Mucosa of stomach (tissue), 1 donor: ENCODE data around the gene PCDHGA12.
A peak's percentile ranks its signal among the peaks of the same experiment; 100 is the strongest.
"Not testable (repeated sequence)": the region's sequence is repeated elsewhere in the genome, so short reads cannot be mapped to it uniquely, and the experiment has no call there.

ENCODE experiments used
- H3K27me3 ChIP-seq: one replicate; pipeline ENCODE4 v1.7.0; 2013; ENCODE audit warnings: mild to moderate bottlenecking, low read length; ENCODE audit not compliant: control insufficient read depth, insufficient read depth
- H3K36me3 ChIP-seq: one replicate; pipeline ENCODE4 v1.7.0; 2013; ENCODE audit warnings: low read length; ENCODE audit not compliant: control insufficient read depth, insufficient read depth
- H3K4me1 ChIP-seq: one replicate; pipeline ENCODE4 v1.7.0; 2013; ENCODE audit warnings: mild to moderate bottlenecking, low read length; ENCODE audit not compliant: control insufficient read depth, insufficient read depth
- H3K4me3 ChIP-seq: one replicate; pipeline ENCODE4 v1.7.0; 2013; ENCODE audit warnings: low read length
- H3K9ac ChIP-seq: one replicate; pipeline ENCODE4 v1.7.0; 2013; ENCODE audit warnings: mild to moderate bottlenecking, low read length, moderate library complexity
- H3K9me3 ChIP-seq: one replicate; pipeline ENCODE4 v1.7.0; 2013; ENCODE audit warnings: mild to moderate bottlenecking, low read length, moderate library complexity; ENCODE audit not compliant: control insufficient read depth
- donor health status: Pancreatic carcinoma.

The PCDHGA12 gene

DNA sequence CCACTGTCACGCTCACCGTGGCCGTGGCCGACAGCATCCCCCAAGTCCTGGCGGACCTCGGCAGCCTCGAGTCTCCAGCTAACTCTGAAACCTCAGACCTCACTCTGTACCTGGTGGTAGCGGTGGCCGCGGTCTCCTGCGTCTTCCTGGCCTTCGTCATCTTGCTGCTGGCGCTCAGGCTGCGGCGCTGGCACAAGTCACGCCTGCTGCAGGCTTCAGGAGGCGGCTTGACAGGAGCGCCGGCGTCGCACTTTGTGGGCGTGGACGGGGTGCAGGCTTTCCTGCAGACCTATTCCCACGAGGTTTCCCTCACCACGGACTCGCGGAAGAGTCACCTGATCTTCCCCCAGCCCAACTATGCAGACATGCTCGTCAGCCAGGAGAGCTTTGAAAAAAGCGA lies 2.4 kb downstream of the PCDHGA12 start:
- Histone ChIP-seq H3K9me3 (peaks cover 35% of the 10 kb centered on the region), H3K27me3 (peaks cover 16% of the 10 kb centered on the region)
- not testable (repeated sequence) for H3K9ac ChIP-seq, H3K4me3 ChIP-seq, H3K36me3 ChIP-seq, H3K4me1 ChIP-seq

DNA sequence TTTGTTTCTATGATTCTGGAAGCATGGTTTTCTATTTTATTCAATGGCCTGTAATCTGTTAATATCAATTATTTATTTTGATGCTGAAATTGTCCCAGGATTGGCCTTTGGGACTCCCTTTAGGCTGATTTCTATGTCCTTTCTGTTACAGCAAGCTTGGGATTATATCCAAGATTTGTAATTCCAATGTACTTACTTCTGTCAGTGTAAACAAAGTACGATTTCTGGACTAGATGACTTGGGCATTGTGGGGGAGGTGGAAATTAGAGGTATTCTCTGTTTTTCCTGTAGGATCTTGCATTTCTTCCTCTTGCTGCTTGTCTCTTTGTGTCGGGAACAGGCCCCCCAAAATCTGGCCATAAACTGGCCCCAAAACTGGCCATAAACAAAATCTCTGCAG lies 3.7 kb downstream of the PCDHGA12 start:
- peaks cover 16% of the 10 kb centered on the region for H3K27me3 ChIP-seq
- H3K4me1 ChIP-seq, result no peaks in the 10 kb centered on the region
- peaks cover 23% of the 10 kb centered on the region for H3K9me3 ChIP-seq
- no peak overlapping the region for H3K4me3 ChIP-seq
- no peaks in the 10 kb centered on the region for H3K36me3 ChIP-seq
- H3K9ac ChIP-seq, result no peak overlapping the region

DNA sequence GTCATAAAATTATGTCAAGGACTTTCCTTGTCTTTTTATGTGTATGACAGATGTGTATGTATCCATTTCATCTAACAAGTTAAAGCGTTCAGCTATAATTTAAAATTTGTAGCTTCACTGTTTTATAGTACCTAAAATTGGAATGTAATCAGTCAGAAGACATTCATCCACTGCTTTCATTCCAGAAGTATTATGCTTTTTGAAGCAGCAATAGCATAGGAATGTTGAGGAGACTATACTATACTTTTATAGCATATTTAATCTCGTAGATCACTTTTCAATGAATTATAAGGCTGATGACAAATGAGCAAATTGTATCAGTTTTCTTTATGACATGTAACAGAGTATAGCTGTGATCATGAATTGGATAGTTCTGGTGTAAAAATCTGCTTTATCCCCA lies 6.9 kb downstream of the PCDHGA12 start:
- Histone ChIP-seq H3K27me3 (peaks cover 1% of the 10 kb centered on the region), H3K4me3 (no peak overlapping the region), H3K9me3 (peaks cover 20% of the 10 kb centered on the region), H3K9ac (no peak overlapping the region), H3K4me1 (no peaks in the 10 kb centered on the region), H3K36me3 (no peaks in the 10 kb centered on the region)

DNA sequence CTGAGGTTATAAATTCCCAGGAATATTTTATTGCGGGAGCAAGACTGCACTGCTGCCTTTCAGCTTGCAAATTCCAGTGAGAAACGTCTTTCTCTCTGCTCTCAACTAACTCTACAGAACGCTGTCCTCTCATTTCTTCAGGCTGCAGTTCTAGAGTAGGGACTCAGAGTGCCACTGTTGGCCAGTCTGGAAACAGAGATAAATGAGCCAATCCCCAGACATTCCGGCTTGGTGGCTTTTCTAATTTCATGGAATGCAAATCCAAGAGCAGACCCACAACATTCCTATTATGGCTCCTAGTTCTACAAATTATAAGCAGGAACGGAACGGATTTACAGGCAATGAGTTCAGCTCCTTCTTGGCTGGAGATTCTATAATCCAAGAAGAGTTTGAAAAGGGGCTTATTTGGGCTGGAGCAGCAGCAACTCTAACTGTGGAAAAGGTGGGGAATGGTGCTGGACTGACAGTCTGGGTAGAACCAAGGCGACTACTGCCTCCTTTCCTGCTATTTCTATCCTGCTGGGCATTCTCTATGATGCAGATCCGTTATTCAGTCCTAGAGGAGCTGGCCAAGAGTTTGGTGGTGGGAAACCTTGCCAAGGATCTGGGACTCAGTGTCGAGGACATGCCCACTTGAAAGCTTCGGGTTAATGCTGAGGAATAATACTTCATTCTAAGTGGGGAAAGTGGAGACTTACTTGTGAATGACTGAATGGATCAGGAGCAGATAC lies 9.3 kb downstream of the PCDHGA12 start:
- no peaks in the 10 kb centered on the region for H3K4me1 ChIP-seq
- no peak overlapping the region for H3K9ac ChIP-seq
- H3K4me3 ChIP-seq, result no peak overlapping the region
- no peaks in the 10 kb centered on the region for H3K36me3 ChIP-seq
- H3K9me3 ChIP-seq, result peaks cover 14% of the 10 kb centered on the region
- no peaks in the 10 kb centered on the region for H3K27me3 ChIP-seq

DNA sequence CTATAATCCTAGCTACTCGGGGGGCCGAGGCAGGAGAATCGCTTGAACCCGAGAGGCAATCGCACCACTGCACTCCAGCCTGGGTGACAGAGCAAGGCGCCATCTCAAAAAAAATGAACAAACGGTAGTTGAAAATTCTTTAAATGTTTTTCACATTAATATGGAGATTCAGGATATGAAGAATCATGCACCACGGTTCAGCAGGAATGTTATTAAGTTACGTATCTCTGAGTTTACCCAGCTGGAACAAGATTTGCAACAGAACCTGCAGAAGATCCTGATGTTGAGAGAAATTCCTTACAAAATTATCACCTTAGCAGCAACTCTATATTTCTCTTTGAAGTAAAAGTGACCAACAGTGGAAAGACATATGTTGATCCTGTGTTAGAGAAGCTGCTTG lies 10.0 kb downstream of the PCDHGA12 start:
- H3K27me3 ChIP-seq, result no peaks in the 10 kb centered on the region
- peaks cover 14% of the 10 kb centered on the region for H3K9me3 ChIP-seq
- no peak overlapping the region for H3K9ac ChIP-seq
- no peaks in the 10 kb centered on the region for H3K36me3 ChIP-seq
- no peaks in the 10 kb centered on the region for H3K4me1 ChIP-seq
- no peak overlapping the region for H3K4me3 ChIP-seq

DNA sequence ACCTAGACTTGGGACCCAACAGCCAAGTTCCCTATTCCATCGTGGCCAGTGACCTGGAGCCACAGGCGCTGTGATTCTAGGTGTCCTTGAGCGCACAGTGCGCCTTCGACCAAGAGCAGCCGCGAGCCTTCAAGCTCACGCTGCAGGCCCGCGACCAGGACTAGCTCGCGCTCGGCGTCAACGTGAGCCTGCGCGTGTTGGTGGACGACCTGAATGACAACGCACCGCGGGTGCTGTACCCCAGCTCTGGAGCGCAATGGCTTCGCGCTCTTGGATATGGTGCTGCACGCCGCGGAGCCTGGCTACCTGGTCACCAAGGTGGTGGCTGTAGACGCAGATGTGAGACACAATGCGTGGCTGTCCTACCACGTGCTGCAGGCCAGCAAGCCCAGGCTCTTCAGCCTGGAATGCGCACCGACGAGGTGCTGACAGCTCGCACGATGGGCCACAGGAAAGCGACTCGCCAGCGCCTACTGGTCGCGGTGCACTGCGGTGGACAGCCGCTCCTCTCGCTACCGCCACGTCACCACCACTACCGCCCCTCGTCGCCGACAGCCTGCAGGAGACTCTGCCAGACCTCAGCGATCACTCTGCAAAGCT lies 11.4 kb downstream of the PCDHGA12 start:
- no peak overlapping the region for H3K4me3 ChIP-seq
- no peaks in the 10 kb centered on the region for H3K36me3 ChIP-seq
- peaks cover 14% of the 10 kb centered on the region for H3K9me3 ChIP-seq
- H3K9ac ChIP-seq, result no peak overlapping the region
- no peaks in the 10 kb centered on the region for H3K4me1 ChIP-seq
- H3K27me3 ChIP-seq, result no peaks in the 10 kb centered on the region

DNA sequence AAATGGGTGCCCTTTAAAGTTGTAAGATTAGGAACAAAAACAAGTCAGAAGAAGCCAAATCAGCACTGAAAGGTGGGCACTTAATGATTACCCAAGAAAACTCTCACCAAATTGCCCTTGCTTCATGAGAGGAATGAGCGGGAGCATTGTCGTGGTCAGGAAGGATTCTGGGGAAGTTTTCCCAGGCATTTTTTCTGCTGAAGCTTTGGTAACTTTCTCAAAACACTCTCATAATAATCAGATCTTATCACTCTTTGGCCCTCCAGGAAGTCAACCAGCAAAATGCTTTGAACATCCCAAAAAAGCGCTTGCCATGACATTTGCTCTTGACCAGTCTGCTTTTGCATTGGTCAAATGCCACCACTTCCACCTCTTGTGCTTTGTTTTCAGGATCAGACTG lies 35.0 kb downstream of the PCDHGA12 start:
- no peak overlapping the region for H3K4me3 ChIP-seq
- H3K9me3 ChIP-seq, result no peaks in the 10 kb centered on the region
- no peaks in the 10 kb centered on the region for H3K4me1 ChIP-seq
- no peaks in the 10 kb centered on the region for H3K36me3 ChIP-seq
- H3K27me3 ChIP-seq, result no peaks in the 10 kb centered on the region
- no peak overlapping the region for H3K9ac ChIP-seq

DNA sequence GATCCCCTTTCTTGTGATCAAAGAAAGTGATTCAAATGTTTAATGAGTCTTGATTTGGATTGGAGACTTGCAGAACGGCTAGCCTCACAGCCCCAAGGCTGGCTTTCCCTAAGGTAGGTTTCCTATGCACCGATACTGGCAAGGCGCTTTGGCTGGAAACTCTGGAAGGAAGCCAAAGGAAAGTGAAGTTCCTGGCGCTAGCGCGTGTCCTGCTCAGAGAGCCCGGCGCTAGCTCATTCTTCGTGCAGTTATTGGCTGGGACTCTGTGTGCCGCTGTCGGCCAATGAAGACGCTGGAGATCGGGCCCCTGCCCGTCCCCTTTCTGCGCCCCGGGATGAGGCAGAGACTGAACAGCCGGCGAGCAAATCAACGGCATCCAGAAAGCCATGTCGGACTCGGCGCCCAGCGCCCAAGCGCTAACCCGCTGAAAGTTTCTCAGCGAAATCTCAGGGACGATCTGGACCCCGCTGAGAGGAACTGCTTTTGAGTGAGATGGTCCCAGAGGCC lies 45.4 kb downstream of the PCDHGA12 start, which contains the start of gene PCDHGC3:
TSS of gene PCDHGC3 (plus strand) at position 342 of the 507 bp plus-strand sequence. CDS start at position 493, 151 bp downstream.
- peaks cover 22% of the 10 kb centered on the region for H3K4me1 ChIP-seq
- H3K9me3 ChIP-seq, result no peaks in the 10 kb centered on the region
- no peaks in the 10 kb centered on the region for H3K36me3 ChIP-seq
- peak within 1 kb of the TSS; percentile 63 for H3K9ac ChIP-seq
- peak within 1 kb of the TSS; percentile 89 for H3K4me3 ChIP-seq
- peaks cover 25% of the 10 kb centered on the region for H3K27me3 ChIP-seq

DNA sequence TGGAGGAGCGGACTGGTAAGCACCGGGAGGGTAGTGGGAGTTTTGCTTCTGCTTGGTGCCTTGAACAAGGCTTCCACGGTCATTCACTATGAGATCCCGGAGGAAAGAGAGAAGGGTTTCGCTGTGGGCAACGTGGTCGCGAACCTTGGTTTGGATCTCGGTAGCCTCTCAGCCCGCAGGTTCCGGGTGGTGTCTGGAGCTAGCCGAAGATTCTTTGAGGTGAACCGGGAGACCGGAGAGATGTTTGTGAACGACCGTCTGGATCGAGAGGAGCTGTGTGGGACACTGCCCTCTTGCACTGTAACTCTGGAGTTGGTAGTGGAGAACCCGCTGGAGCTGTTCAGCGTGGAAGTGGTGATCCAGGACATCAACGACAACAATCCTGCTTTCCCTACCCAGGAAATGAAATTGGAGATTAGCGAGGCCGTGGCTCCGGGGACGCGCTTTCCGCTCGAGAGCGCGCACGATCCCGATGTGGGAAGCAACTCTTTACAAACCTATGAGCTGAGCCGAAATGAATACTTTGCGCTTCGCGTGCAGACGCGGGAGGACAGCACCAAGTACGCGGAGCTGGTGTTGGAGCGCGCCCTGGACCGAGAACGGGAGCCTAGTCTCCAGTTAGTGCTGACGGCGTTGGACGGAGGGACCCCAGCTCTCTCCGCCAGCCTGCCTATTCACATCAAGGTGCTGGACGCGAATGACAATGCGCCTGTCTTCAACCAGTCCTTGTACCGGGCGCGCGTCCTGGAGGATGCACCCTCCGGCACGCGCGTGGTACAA lies 46.0 kb downstream of the PCDHGA12 start:
- Histone ChIP-seq H3K4me1 (peaks cover 22% of the 10 kb centered on the region), H3K9me3 (no peaks in the 10 kb centered on the region), H3K4me3 (peak overlapping the region; percentile 89), H3K36me3 (no peaks in the 10 kb centered on the region), H3K27me3 (peaks cover 25% of the 10 kb centered on the region), H3K9ac (peak overlapping the region; percentile 63)

DNA sequence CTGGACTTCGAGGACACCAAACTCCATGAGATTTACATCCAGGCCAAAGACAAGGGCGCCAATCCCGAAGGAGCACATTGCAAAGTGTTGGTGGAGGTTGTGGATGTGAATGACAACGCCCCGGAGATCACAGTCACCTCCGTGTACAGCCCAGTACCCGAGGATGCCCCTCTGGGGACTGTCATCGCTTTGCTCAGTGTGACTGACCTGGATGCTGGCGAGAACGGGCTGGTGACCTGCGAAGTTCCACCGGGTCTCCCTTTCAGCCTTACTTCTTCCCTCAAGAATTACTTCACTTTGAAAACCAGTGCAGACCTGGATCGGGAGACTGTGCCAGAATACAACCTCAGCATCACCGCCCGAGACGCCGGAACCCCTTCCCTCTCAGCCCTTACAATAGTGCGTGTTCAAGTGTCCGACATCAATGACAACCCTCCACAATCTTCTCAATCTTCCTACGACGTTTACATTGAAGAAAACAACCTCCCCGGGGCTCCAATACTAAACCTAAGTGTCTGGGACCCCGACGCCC lies 46.8 kb downstream of the PCDHGA12 start:
- no peak overlapping the region for H3K9ac ChIP-seq
- H3K9me3 ChIP-seq, result no peaks in the 10 kb centered on the region
- peaks cover 22% of the 10 kb centered on the region for H3K4me1 ChIP-seq
- H3K4me3 ChIP-seq, result peak overlapping the region; percentile 89
- peaks cover 25% of the 10 kb centered on the region for H3K27me3 ChIP-seq
- no peaks in the 10 kb centered on the region for H3K36me3 ChIP-seq

DNA sequence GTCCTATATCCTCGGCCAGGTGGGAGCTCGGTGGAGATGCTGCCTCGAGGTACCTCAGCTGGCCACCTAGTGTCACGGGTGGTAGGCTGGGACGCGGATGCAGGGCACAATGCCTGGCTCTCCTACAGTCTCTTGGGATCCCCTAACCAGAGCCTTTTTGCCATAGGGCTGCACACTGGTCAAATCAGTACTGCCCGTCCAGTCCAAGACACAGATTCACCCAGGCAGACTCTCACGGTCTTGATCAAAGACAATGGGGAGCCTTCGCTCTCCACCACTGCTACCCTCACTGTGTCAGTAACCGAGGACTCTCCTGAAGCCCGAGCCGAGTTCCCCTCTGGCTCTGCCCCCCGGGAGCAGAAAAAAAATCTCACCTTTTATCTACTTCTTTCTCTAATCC lies 47.5 kb downstream of the PCDHGA12 start:
- H3K9me3 ChIP-seq, result no peaks in the 10 kb centered on the region
- peaks cover 22% of the 10 kb centered on the region for H3K4me1 ChIP-seq
- H3K36me3 ChIP-seq, result no peaks in the 10 kb centered on the region
- H3K9ac ChIP-seq, result no peak overlapping the region
- peak overlapping the region; percentile 1 for H3K4me3 ChIP-seq
- H3K27me3 ChIP-seq, result peaks cover 25% of the 10 kb centered on the region
